ENCODE measurements around the gene CCR8. TPM values are rescaled to one million over a fixed set of nuclear protein-coding genes. Genes with fewer than 3 reads are reported as not detected.

The CCR8 gene
- total RNA-seq, 1 donor from 2014 or later: not detected

Other genes starting within 250 kb of the CCR8 start
- gene GORASP1, start 222.1 kb upstream of the CCR8 start, total RNA-seq: 22.2 and 34.9 TPM in 2 replicates
- 0.90 and 3.2 TPM in 2 replicates for gene TTC21A, start 222.0 kb upstream of the CCR8 start, total RNA-seq
- 6.3 and 11.1 TPM in 2 replicates for gene CSRNP1, start 176.1 kb upstream of the CCR8 start, total RNA-seq
- gene XIRP1, start 137.1 kb upstream of the CCR8 start, total RNA-seq: not detected in 2 replicates
- gene CX3CR1, start 49.7 kb upstream of the CCR8 start, total RNA-seq: not detected in 2 replicates
- gene SLC25A38, start 53.7 kb downstream of the CCR8 start, total RNA-seq: 13.5 and 19.1 TPM in 2 replicates
- 931 and 1,204 TPM in 2 replicates for gene RPSA, start 77.0 kb downstream of the CCR8 start, total RNA-seq
- gene MOBP, start 138.0 kb downstream of the CCR8 start, total RNA-seq: under 0.01 TPM in 1 of 2 replicates, not detected in the other